HepG2 (cell line): ENCODE data around the gene COX4I1. TPM values are rescaled to one million over a fixed set of nuclear protein-coding genes. Genes with fewer than 3 reads are reported as not detected.

Experiments used
- AKAP8 ChIP-seq: sonication (generic); formaldehyde crosslinking; IDR thresholded peaks from 2 replicates; pipeline ENCODE4 v1.5.1; 2020; ENCODE audit warnings: mild to moderate bottlenecking, missing genetic modification reagents
- ARHGAP35 ChIP-seq: sonication (generic); formaldehyde crosslinking; IDR thresholded peaks from 2 replicates; pipeline ENCODE4 v1.9.0; 2022; ENCODE audit warnings: mild to moderate bottlenecking, inconsistent platforms, moderate library complexity, missing genetic modification reagents, borderline replicate concordance
- BCLAF1 ChIP-seq: fragments of 450-650 bp; IDR thresholded peaks from 2 replicates; pipeline ENCODE4 v1.6.1; 2017; ENCODE audit warnings: mild to moderate bottlenecking
- CHD2 ChIP-seq: IDR thresholded peaks from 2 replicates; pipeline ENCODE4 v1.6.1; 2011; ENCODE audit warnings: low read depth, low read length, improper control_type of control experiment
- ELK4 ChIP-seq: sonication (generic); formaldehyde crosslinking; IDR thresholded peaks from 2 replicates; pipeline ENCODE4 v1.9.0; 2021; ENCODE audit warnings: missing genetic modification reagents, borderline replicate concordance
- HNRNPH1 ChIP-seq: fragments of 200-400 bp; formaldehyde crosslinking; optimal IDR thresholded peaks from 2 replicates; pipeline ENCODE3; 2017; ENCODE audit warnings: mild to moderate bottlenecking, low read depth, low read length
- HOXA5 ChIP-seq: sonication (generic); formaldehyde crosslinking; IDR thresholded peaks from 2 replicates; pipeline ENCODE4 v1.4.0; 2020; ENCODE audit warnings: missing genetic modification reagents
- IRX3 ChIP-seq: sonication (generic); formaldehyde crosslinking; IDR thresholded peaks from 2 replicates; pipeline ENCODE4 v1.8.1; 2023; ENCODE audit warnings: mild to moderate bottlenecking, low read depth, missing genetic modification reagents, borderline replicate concordance
- KAT8 ChIP-seq: IDR thresholded peaks from 2 replicates; pipeline ENCODE4 v1.6.1; 2016; ENCODE audit warnings: missing genetic modification reagents, missing compliant biosample characterization
- MEF2D ChIP-seq: sonication (generic); formaldehyde crosslinking; IDR thresholded peaks from 2 replicates; pipeline ENCODE4 v1.5.1; 2020; ENCODE audit warnings: mild to moderate bottlenecking, missing genetic modification reagents
- MTA1 ChIP-seq: sonication (generic); formaldehyde crosslinking; IDR thresholded peaks from 2 replicates; pipeline ENCODE4 v1.4.0; 2020; ENCODE audit warnings: missing genetic modification reagents, mild to moderate bottlenecking, borderline replicate concordance
- MXI1 ChIP-seq: IDR thresholded peaks from 3 replicates; pipeline ENCODE4 v1.6.1; 2012; ENCODE audit warnings: low read depth, low read length, inconsistent platforms, borderline replicate concordance
- MYNN ChIP-seq: sonication (generic); formaldehyde crosslinking; IDR thresholded peaks from 2 replicates; pipeline ENCODE4 v1.4.0; 2020; ENCODE audit warnings: mild to moderate bottlenecking, low read depth, missing genetic modification reagents
- RARG ChIP-seq: sonication (generic); formaldehyde crosslinking; IDR thresholded peaks from 2 replicates; pipeline ENCODE4 v1.4.0; 2020; ENCODE audit warnings: low read depth, mild to moderate bottlenecking, missing genetic modification reagents
- RFX3 ChIP-seq: IDR thresholded peaks from 2 replicates; pipeline ENCODE4 v1.6.1; 2016; ENCODE audit warnings: missing biosample characterization, missing genetic modification reagents
- ZNF24 ChIP-seq: fragments of 450-650 bp; IDR thresholded peaks from 2 replicates; pipeline ENCODE4 v1.6.1; 2017; ENCODE audit warnings: antibody characterized with exemption, mild to moderate bottlenecking
- ZNF280B ChIP-seq: sonication (generic); formaldehyde crosslinking; IDR thresholded peaks from 2 replicates; pipeline ENCODE4 v1.5.0; 2020; ENCODE audit warnings: missing genetic modification reagents, mild to moderate bottlenecking, borderline replicate concordance
- ZNF513 ChIP-seq: sonication (generic); formaldehyde crosslinking; conservative IDR thresholded peaks from 2 replicates; pipeline ENCODE4 v1.5.0; 2020; ENCODE audit warnings: missing genetic modification reagents
- polyA plus RNA-seq, 8 experiments: library from polyadenylated mRNA; depleted of rRNA in 3 of 8; stranded (reverse) in 7 of 8; unstranded in 1 of 8; fragments of >200 nt; fragmentation: Illumina TruSeq in 4 of 8; extraction: Trizol in 4 of 8; gene quantifications; 2 replicates each; pipeline versions ENCODE4 v1.2.1 to v1.2.3, GENCODE V29; 2011 to 2016; ENCODE audit warnings: low read depth in 4 of 8, missing spikeins in 1 of 8, mixed read lengths in 1 of 8; ENCODE audit not compliant: insufficient read depth in 1 of 8
- total RNA-seq, 5 experiments: library from RNA; depleted of rRNA; stranded (reverse); fragments of >200 nt; fragmentation: Illumina TruSeq; extraction: Trizol; gene quantifications; 2 replicates each; pipeline ENCODE4 v1.2.3, GENCODE V29; 2016; ENCODE audit warnings: low read depth in 1 of 5

The COX4I1 gene
- total and polyA plus RNA-seq, 2 of the 13 experiments (the other 11 are each of a cell fraction or from before 2014, with no cell fraction given) = 658 to 902 TPM

GRCh38 chr16:85799497-85800320 is at the start of gene COX4I1, which contains the start of gene EMC8 (continued):
- TF ChIP-seq ZNF513 (CRISPR knock-in tag) (no peak; the same call in 1 of the 2 replicates), AKAP8 (CRISPR knock-in tag) (peak; percentile 77; the same call in 1 of the 2 replicates), ZNF280B (CRISPR knock-in tag) (0 out of 2 replicates have a peak, but pooled peaks have one; percentile 15), MEF2D (CRISPR knock-in tag) (peak; percentile 39; the same call in 1 of the 2 replicates), MYNN (no peak), IRX3 (CRISPR knock-in tag) (peak; percentile 73; the same call in 1 of the 2 replicates), HOXA5 (CRISPR knock-in tag) (peak; percentile 24; the same call in 1 of the 2 replicates), ARHGAP35 (CRISPR knock-in tag) (peak; percentile 87), MTA1 (CRISPR knock-in tag) (peak; percentile 61; the same call in 1 of the 2 replicates), RARG (CRISPR knock-in tag) (no peak), BCLAF1 (no peak), ELK4 (CRISPR knock-in tag) (peak; percentile 58; the same call in 1 of the 2 replicates), ZNF24 (no peak), KAT8 (peak; percentile 97), MXI1 (peak; percentile 58; the same call in 1 of the 3 replicates), RFX3 (peak; percentile 45; the same call in 1 of the 2 replicates), HNRNPH1 (no peak), CHD2 (no peak; the same call in 1 of the 2 replicates)
